Endothelial cell of umbilical vein (primary cell): ENCODE data around the gene ANKRD39. TPM values are rescaled to one million over a fixed set of nuclear protein-coding genes. Genes with fewer than 3 reads are reported as not detected.

Experiments
- BruUV-seq: library from RNA; stranded (reverse); fragments of 400-500 nt; replicated peaks from 2 replicates; lab custom pipeline; 2021; lab: Mats Ljungman, UMichigan
- CTCF ChIA-PET: fragments of 300-600, 350-600 bp; sonication (Branson Sonifier 250); formaldehyde crosslinking; loops from one replicate; lab custom pipeline; 2021; ENCODE audit warnings: antibody characterized with exemption, inconsistent platforms; lab: Charles Lee
- POLR2A ChIA-PET: fragments of 300-600, 350-600 bp; sonication (Branson Sonifier 250); formaldehyde crosslinking; loops from one replicate; lab custom pipeline; 2021; ENCODE audit warnings: antibody characterized with exemption, inconsistent platforms; lab: Charles Lee
- DNase-seq: peaks from one replicate; pipeline ENCODE4 v3.0.0-alpha.2; 2011; ENCODE audit warnings: low read depth, low spot score
- FAIRE-seq: peaks from 2 replicates; lab custom pipeline; 2011; peaks lifted over from hg19 to GRCh38; lab: Jason Lieb, UNC
- H2AFZ ChIP-seq: 2 replicates; pipeline ENCODE4 v1.6.0; 2012; ENCODE audit warnings: low read depth, low read length, control low read depth, inconsistent platforms
- H3K27ac ChIP-seq: 2 replicates; pipeline ENCODE4 v1.5.1; 2011; ENCODE audit warnings: low read depth, mild to moderate bottlenecking, control low read depth, low read length, moderate library complexity; ENCODE audit not compliant: insufficient read depth
- H3K27me3 ChIP-seq, 2 experiments: 2 replicates each; pipeline versions ENCODE4 v1.6.0 to v1.6.1; 2011; ENCODE audit warnings: low read length in 2 of 2, mixed read lengths in 1 of 2; ENCODE audit not compliant: control insufficient read depth in 2 of 2, insufficient read depth in 2 of 2
- H3K36me3 ChIP-seq, 2 experiments: 2 replicates in 1 of 2; 3 replicates in 1 of 2; pipeline ENCODE4 v1.5.1; 2011; ENCODE audit warnings: low read length in 2 of 2, mild to moderate bottlenecking in 1 of 2, moderate library complexity in 1 of 2; ENCODE audit not compliant: control insufficient read depth in 2 of 2, insufficient read depth in 2 of 2; ENCODE audit errors: extremely low read depth in 1 of 2
- H3K4me1 ChIP-seq: 3 replicates; pipeline ENCODE4 v1.5.1; 2011; ENCODE audit warnings: mild to moderate bottlenecking, low read length; ENCODE audit not compliant: control insufficient read depth, insufficient read depth; ENCODE audit errors: extremely low read depth
- H3K4me2 ChIP-seq: 2 replicates; pipeline ENCODE4 v1.6.1; 2011; ENCODE audit warnings: low read length, control low read depth, mixed read lengths; ENCODE audit not compliant: insufficient read depth
- H3K4me3 ChIP-seq, 3 experiments: fragments of 200-600 bp in 1 of 3; sonication (generic), shearing (Covaris generic) in 1 of 3; replicated peaks in 1 of 3; 2 replicates each; pipeline ENCODE4 v1.5.1; 2011 to 2016; ENCODE audit warnings: control low read depth in 3 of 3, low read length in 3 of 3, mild to moderate bottlenecking in 2 of 3, inconsistent platforms in 1 of 3, low read depth in 1 of 3, moderate library complexity in 1 of 3; ENCODE audit not compliant: insufficient read depth in 1 of 3
- H3K79me2 ChIP-seq: 2 replicates; pipeline ENCODE4 v1.6.0; 2012; ENCODE audit warnings: low read length, inconsistent platforms; ENCODE audit not compliant: control insufficient read depth, insufficient read depth
- H3K9ac ChIP-seq: replicated peaks from 2 replicates; pipeline ENCODE3; 2011; ENCODE audit warnings: low read length, control low read depth; ENCODE audit not compliant: insufficient read depth; ENCODE audit errors: extremely low read depth
- H3K9me1 ChIP-seq: replicated peaks from 3 replicates; pipeline ENCODE4 v1.6.0; 2011; ENCODE audit warnings: mild to moderate bottlenecking, low read length; ENCODE audit not compliant: control insufficient read depth, insufficient read depth; ENCODE audit errors: extremely low read depth
- H3K9me3 ChIP-seq: replicated peaks from 2 replicates; pipeline ENCODE4 v1.5.1; 2012; ENCODE audit warnings: low read length, inconsistent platforms; ENCODE audit not compliant: control insufficient read depth, insufficient read depth
- H4K20me1 ChIP-seq: replicated peaks from 2 replicates; pipeline ENCODE3; 2011; ENCODE audit warnings: mild to moderate bottlenecking, low read length; ENCODE audit not compliant: control insufficient read depth, insufficient read depth; ENCODE audit errors: extremely low read depth
- CTCF ChIP-seq, 2 donors: IDR thresholded peaks; 1 replicate in 1 of 2; 2 replicates in 1 of 2; pipeline ENCODE4 v1.5.1; 2011; ENCODE audit warnings: low read length in 2 of 2, mild to moderate bottlenecking in 2 of 2, moderate library complexity in 2 of 2, control low read depth in 1 of 2, inconsistent platforms in 1 of 2, low read depth in 1 of 2; ENCODE audit not compliant: insufficient read depth in 1 of 2; ENCODE audit errors: extremely low read depth in 1 of 2
- FOS ChIP-seq: IDR thresholded peaks from 2 replicates; pipeline ENCODE4 v1.6.1; 2011; ENCODE audit warnings: mild to moderate bottlenecking, low read length, moderate library complexity, borderline replicate concordance; ENCODE audit not compliant: insufficient read depth
- MYC ChIP-seq: IDR thresholded peaks from one replicate; pipeline ENCODE4 v1.6.1; 2011; ENCODE audit warnings: mild to moderate bottlenecking, low read depth, low read length
- POLR2A ChIP-seq: IDR thresholded peaks from 2 replicates; pipeline ENCODE4 v1.6.1; 2012; ENCODE audit warnings: low read depth, mild to moderate bottlenecking, control low read depth, low read length
- dilution Hi-C: fragments of 300-500 bp; cut with MboI; formaldehyde crosslinking; loops from one replicate; pipeline ENCODE4 v1.15.0; 2019; ENCODE audit warnings: low sequenced_read_pairs; ENCODE audit not compliant: extremely low pct_ligation_motif_present
- intact Hi-C: fragments of 100-400 bp; cut with micrococcal nuclease; formaldehyde crosslinking; loops from one replicate; pipeline ENCODE4 v1.10.0; 2022
- polyA plus RNA-seq, 4 experiments: library from polyadenylated mRNA; depleted of rRNA in 3 of 4; stranded (reverse) in 3 of 4; unstranded in 1 of 4; fragments of >200 nt; gene quantifications; 2 replicates each; pipeline versions ENCODE4 v1.2.1 to v1.2.3, GENCODE V29; 2011 to 2012; ENCODE audit warnings: missing spikeins in 1 of 4
- total RNA-seq: library from RNA; stranded (reverse); gene quantifications from 2 replicates; pipeline ENCODE4 v1.2.3, GENCODE V29; 2021

Gene ANKRD39
- total and polyA plus RNA-seq, 2 donors (not counting 3 experiments of a cell fraction or from before 2014, with no cell fraction given) = 14.7 to 17.9 TPM

- Histone ChIP-seq H3K79me2 (no peaks in the 10 kb centered on the region), H3K36me3 (no peaks in the 10 kb centered on the region), H3K9me3 (no peaks in the 10 kb centered on the region), H3K4me3 (no peak overlapping the region), H3K4me1 (peaks cover 4% of the 10 kb centered on the region), H2AFZ (no peak overlapping the region), H3K9me1 (no peaks in the 10 kb centered on the region), H4K20me1 (no peaks in the 10 kb centered on the region), H3K27me3 (peaks cover 0 to 2% of the 10 kb centered on the region in 2 experiments), H3K9ac (no peak overlapping the region), H3K4me2 (no peak overlapping the region), H3K27ac (no peak overlapping the region)
- dilution Hi-C loops (no loop called here), intact Hi-C loops (no loop called here)
- DNase-seq = no peak
- no TSS peak for BruUV-seq
- no peak for FAIRE-seq
- CTCF ChIA-PET = no interaction called here
- POLR2A ChIA-PET = no interaction called here
- no peak for TF ChIP-seq FOS
- no peak for TF ChIP-seq MYC
- TF ChIP-seq CTCF (IDR thresholded peaks at IDR 0.05; ENCODE audit: extremely low read depth in 1 of 2, insufficient read depth in 1 of 2, low read depth in 1 of 2, low read length in 2 of 2) = no peak
These were observed 19.2 kb upstream of the ANKRD39 start for GRCh38 chr2:96877042-96877451.

DNA sequence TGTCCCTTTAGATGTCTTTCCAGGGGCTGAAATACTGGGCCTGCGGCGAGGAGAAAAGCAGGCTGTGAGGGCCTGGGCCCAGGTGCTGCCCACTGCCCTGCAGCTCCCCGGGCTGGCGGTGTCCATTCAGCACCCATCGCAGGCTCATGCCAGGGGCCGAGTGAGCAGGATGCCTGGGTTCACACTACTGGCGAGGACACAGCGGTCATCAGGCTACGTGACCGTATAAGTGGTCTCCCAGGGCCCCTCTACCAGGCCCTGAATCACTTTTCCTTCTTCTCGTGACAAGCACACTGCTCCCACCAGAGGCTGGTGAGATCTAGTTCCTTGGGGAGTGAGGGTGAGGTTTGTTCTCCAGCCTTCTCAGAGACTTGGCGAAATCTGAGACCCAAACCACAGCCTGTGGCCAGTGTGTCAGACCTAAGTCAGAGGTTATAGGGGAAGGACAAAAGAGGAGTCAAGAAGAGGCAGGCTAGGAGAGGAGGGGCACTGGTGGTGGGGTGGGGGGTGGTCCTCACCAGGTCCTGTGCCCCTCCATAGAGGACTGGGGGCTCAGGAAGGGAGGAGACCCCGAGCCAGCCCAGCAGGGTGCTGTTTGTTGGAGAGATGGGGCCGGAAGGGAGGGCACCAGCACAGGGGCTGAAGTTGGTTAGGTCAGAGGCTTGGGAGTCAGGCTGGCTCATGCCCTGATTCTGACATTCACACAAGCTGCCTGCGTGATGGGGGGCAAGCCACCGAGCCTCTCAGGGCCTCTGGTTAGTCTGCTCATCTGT, 18.6 kb upstream of the ANKRD39 start:
- CTCF ChIA-PET = no interaction called here
- TF ChIP-seq POLR2A (no peak), MYC (no peak)
- no peak for DNase-seq
- H3K9me3 ChIP-seq = no peaks in the 10 kb centered on the region
- no TSS peak for BruUV-seq
- POLR2A ChIA-PET = no interaction called here
- intact Hi-C loops (no loop called here), dilution Hi-C loops (no loop called here)
- no peaks in the 10 kb centered on the region for H3K79me2 ChIP-seq
- H3K27ac ChIP-seq = no peak overlapping the region
- peaks cover 4% of the 10 kb centered on the region for H3K4me1 ChIP-seq
- FAIRE-seq = no peak
- no peaks in the 10 kb centered on the region for H3K36me3 ChIP-seq
- no peaks in the 10 kb centered on the region for H4K20me1 ChIP-seq
- no peak overlapping the region for H3K4me3 ChIP-seq
- no peak overlapping the region for H2AFZ ChIP-seq
- no peaks in the 10 kb centered on the region for H3K9me1 ChIP-seq
- H3K4me2 ChIP-seq = no peak overlapping the region
- no peak overlapping the region for H3K9ac ChIP-seq
- H3K27me3 ChIP-seq = peaks cover 0 to 2% of the 10 kb centered on the region in 2 experiments
